Astrocyte (in vitro differentiated cells and primary cell): ENCODE data around the gene SLC36A3. TPM values are rescaled to one million over a fixed set of nuclear protein-coding genes. Genes with fewer than 3 reads are reported as not detected.

Source experiments
- DNase-seq: peaks from one replicate; pipeline ENCODE4 v3.0.0-alpha.2; 2010; ENCODE audit warnings: low read depth
- FAIRE-seq: peaks from 2 replicates; lab custom pipeline; 2011; peaks lifted over from hg19 to GRCh38; lab: Jason Lieb, UNC
- H2AFZ ChIP-seq: 2 replicates; pipeline ENCODE4 v1.6.0; 2012; ENCODE audit warnings: low read depth, low read length, inconsistent platforms
- H3K27ac ChIP-seq: 2 replicates; pipeline ENCODE4 v1.5.1; 2011; ENCODE audit warnings: low read depth, low read length, inconsistent platforms
- H3K27me3 ChIP-seq: 2 replicates; pipeline ENCODE4 v1.6.0; 2011; ENCODE audit warnings: low read length, inconsistent platforms; ENCODE audit not compliant: insufficient read depth
- H3K36me3 ChIP-seq: 2 replicates; pipeline ENCODE4 v1.5.1; 2011; ENCODE audit warnings: low read length, inconsistent platforms; ENCODE audit not compliant: insufficient read depth
- H3K4me1 ChIP-seq: 2 replicates; pipeline ENCODE4 v1.5.1; 2011; ENCODE audit warnings: low read length, inconsistent platforms; ENCODE audit not compliant: insufficient read depth
- H3K4me2 ChIP-seq: 2 replicates; pipeline ENCODE4 v1.6.0; 2012; ENCODE audit warnings: low read length, inconsistent platforms
- H3K4me3 ChIP-seq: 2 replicates; pipeline ENCODE4 v1.5.1; 2011; ENCODE audit warnings: low read depth, mild to moderate bottlenecking, low read length, inconsistent platforms; ENCODE audit not compliant: insufficient read depth
- H3K79me2 ChIP-seq: 2 replicates; pipeline ENCODE4 v1.6.0; 2012; ENCODE audit warnings: mild to moderate bottlenecking, low read length, inconsistent platforms; ENCODE audit not compliant: insufficient read depth
- H3K9ac ChIP-seq: 2 replicates; pipeline ENCODE4 v1.6.0; 2012; ENCODE audit warnings: mild to moderate bottlenecking, low read length, inconsistent platforms
- H3K9me3 ChIP-seq: 2 replicates; pipeline ENCODE4 v1.5.1; 2012; ENCODE audit warnings: low read depth, mild to moderate bottlenecking, low read length, inconsistent platforms; ENCODE audit not compliant: insufficient read depth
- H4K20me1 ChIP-seq: 2 replicates; pipeline ENCODE4 v1.6.0; 2012; ENCODE audit warnings: low read length, inconsistent platforms; ENCODE audit not compliant: insufficient read depth
- H3K27ac Mint-ChIP-seq: one replicate; pipeline ENCODE4 v1.8.0; 2021; ENCODE audit warnings: mild to moderate bottlenecking, mixed read lengths; ENCODE audit not compliant: unreplicated experiment
- H3K27me3 Mint-ChIP-seq: one replicate; pipeline ENCODE4 v1.8.0; 2021; ENCODE audit warnings: low read depth, mixed read lengths; ENCODE audit not compliant: unreplicated experiment
- H3K36me3 Mint-ChIP-seq: one replicate; pipeline ENCODE4 v1.8.0; 2021; ENCODE audit warnings: low read depth, mixed read lengths; ENCODE audit not compliant: unreplicated experiment
- H3K4me1 Mint-ChIP-seq: one replicate; pipeline ENCODE4 v1.8.0; 2021; ENCODE audit warnings: low read depth, mixed read lengths; ENCODE audit not compliant: unreplicated experiment
- H3K4me3 Mint-ChIP-seq: one replicate; pipeline ENCODE4 v1.8.0; 2021; ENCODE audit warnings: mild to moderate bottlenecking, moderate library complexity, mixed read lengths; ENCODE audit not compliant: unreplicated experiment
- H3K9me3 Mint-ChIP-seq: one replicate; pipeline ENCODE4 v1.8.0; 2021; ENCODE audit warnings: mild to moderate bottlenecking, mixed read lengths; ENCODE audit not compliant: unreplicated experiment
- EZH2 ChIP-seq: IDR thresholded peaks from 2 replicates; pipeline ENCODE4 v1.6.1; 2012; ENCODE audit warnings: mild to moderate bottlenecking, low read length, inconsistent platforms; ENCODE audit not compliant: insufficient read depth
- total RNA-seq: library from RNA; stranded (reverse); gene quantifications from 2 replicates; pipeline ENCODE4 v1.2.1, GENCODE V29; 2021
- TF ChIP-seq, protein P1 (sequence below): IDR thresholded peaks from 2 replicates; pipeline ENCODE4 v1.5.1; 2011; ENCODE audit warnings: low read depth, mild to moderate bottlenecking, inconsistent platforms, low read length, moderate library complexity; ENCODE audit not compliant: insufficient read depth

The SLC36A3 gene
- total RNA-seq, 1 donor from 2014 or later: not detected

DNA sequence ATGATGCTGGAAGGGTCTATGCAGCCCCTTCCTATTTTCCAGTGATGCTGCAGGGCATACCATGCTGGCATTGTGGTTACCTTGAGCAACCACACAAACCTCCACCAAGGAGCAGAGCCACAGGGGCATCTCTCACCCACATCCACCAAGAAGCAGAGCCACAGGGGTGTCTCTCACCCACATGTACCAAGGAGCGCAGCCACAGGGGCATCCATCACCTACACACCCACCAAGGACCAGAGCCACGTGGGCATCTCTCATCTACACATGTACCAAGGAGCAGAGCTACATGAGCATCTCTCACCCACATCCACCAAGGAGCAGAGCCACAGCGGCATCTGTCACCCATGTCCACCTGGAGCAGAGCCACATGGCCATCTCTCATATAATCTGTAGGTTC, 59.4 kb downstream of the SLC36A3 start:
- Histone ChIP-seq H3K4me1 (no peaks in the 10 kb centered on the region), H3K9me3 (no peaks in the 10 kb centered on the region), H2AFZ (no peak overlapping the region), H3K4me3 (no peak overlapping the region), H3K4me2 (no peak overlapping the region), H3K27ac (no peak overlapping the region), H3K9ac (no peak overlapping the region), H3K27me3 (peaks cover 9% of the 10 kb centered on the region), H3K36me3 (no peaks in the 10 kb centered on the region), H3K79me2 (no peaks in the 10 kb centered on the region), H4K20me1 (no peaks in the 10 kb centered on the region)
- no peak overlapping the region for H3K4me3 Mint-ChIP-seq
- no peaks in the 10 kb centered on the region for H3K36me3 Mint-ChIP-seq
- TF ChIP-seq EZH2: no peak
- TF ChIP-seq, protein P1, sequence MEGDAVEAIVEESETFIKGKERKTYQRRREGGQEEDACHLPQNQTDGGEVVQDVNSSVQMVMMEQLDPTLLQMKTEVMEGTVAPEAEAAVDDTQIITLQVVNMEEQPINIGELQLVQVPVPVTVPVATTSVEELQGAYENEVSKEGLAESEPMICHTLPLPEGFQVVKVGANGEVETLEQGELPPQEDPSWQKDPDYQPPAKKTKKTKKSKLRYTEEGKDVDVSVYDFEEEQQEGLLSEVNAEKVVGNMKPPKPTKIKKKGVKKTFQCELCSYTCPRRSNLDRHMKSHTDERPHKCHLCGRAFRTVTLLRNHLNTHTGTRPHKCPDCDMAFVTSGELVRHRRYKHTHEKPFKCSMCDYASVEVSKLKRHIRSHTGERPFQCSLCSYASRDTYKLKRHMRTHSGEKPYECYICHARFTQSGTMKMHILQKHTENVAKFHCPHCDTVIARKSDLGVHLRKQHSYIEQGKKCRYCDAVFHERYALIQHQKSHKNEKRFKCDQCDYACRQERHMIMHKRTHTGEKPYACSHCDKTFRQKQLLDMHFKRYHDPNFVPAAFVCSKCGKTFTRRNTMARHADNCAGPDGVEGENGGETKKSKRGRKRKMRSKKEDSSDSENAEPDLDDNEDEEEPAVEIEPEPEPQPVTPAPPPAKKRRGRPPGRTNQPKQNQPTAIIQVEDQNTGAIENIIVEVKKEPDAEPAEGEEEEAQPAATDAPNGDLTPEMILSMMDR: no peak
- peaks cover 3% of the 10 kb centered on the region for H3K9me3 Mint-ChIP-seq
- DNase-seq (no peak), FAIRE-seq (no peak)
- no peak overlapping the region for H3K27ac Mint-ChIP-seq
- H3K4me1 Mint-ChIP-seq: no peaks in the 10 kb centered on the region
- H3K27me3 Mint-ChIP-seq: peaks cover 21% of the 10 kb centered on the region

GRCh38 chr5:151243564-151243963, 60.0 kb downstream of the SLC36A3 start:
- Histone ChIP-seq H3K4me2 (no peak overlapping the region), H4K20me1 (no peaks in the 10 kb centered on the region), H3K4me3 (no peak overlapping the region), H3K79me2 (no peaks in the 10 kb centered on the region), H2AFZ (no peak overlapping the region), H3K9ac (no peak overlapping the region), H3K27me3 (peaks cover 9% of the 10 kb centered on the region), H3K36me3 (no peaks in the 10 kb centered on the region), H3K27ac (no peak overlapping the region), H3K9me3 (no peaks in the 10 kb centered on the region), H3K4me1 (no peaks in the 10 kb centered on the region)
- TF ChIP-seq, protein P1: no peak
- TF ChIP-seq EZH2: no peak
- DNase-seq (no peak), FAIRE-seq (no peak)
- H3K36me3 Mint-ChIP-seq: no peaks in the 10 kb centered on the region
- H3K27me3 Mint-ChIP-seq: peaks cover 21% of the 10 kb centered on the region
- H3K4me3 Mint-ChIP-seq: no peak overlapping the region
- H3K9me3 Mint-ChIP-seq: peaks cover 3% of the 10 kb centered on the region
- no peaks in the 10 kb centered on the region for H3K4me1 Mint-ChIP-seq
- H3K27ac Mint-ChIP-seq: no peak overlapping the region

DNA sequence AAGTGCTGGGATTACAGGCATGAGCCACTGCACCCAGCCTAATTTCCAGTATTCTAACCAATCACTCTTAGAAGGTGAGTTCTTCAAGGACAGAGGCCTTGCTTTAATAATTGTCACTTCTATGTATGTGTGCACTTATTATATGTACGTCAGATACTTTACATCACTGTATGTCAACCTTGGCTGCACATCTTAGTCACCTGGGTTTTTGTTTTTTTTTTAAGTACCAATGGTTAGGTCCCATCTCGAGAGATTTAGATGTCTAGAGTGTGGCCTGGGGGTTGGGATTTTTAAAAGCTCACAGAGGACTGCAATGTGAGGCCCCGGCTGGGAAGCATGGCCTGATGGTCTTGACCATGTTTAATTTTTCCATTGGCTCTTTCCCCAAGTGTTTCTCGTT, 60.4 kb downstream of the SLC36A3 start:
- no peak for FAIRE-seq
- Histone ChIP-seq H3K4me3 (no peak overlapping the region), H3K79me2 (no peaks in the 10 kb centered on the region), H3K9me3 (no peaks in the 10 kb centered on the region), H3K36me3 (no peaks in the 10 kb centered on the region), H3K9ac (no peak overlapping the region), H3K4me2 (no peak overlapping the region), H2AFZ (no peak overlapping the region), H3K27me3 (peaks cover 11% of the 10 kb centered on the region), H3K27ac (no peak overlapping the region), H4K20me1 (no peaks in the 10 kb centered on the region), H3K4me1 (no peaks in the 10 kb centered on the region)
- no peak for DNase-seq
- TF ChIP-seq EZH2: no peak
- TF ChIP-seq, protein P1: no peak
- H3K9me3 Mint-ChIP-seq: peaks cover 3% of the 10 kb centered on the region
- H3K36me3 Mint-ChIP-seq: no peaks in the 10 kb centered on the region
- peaks cover 20% of the 10 kb centered on the region for H3K27me3 Mint-ChIP-seq
- no peaks in the 10 kb centered on the region for H3K4me1 Mint-ChIP-seq
- no peak overlapping the region for H3K4me3 Mint-ChIP-seq
- no peak overlapping the region for H3K27ac Mint-ChIP-seq
